T follicular helper cell (primary cell): ENCODE data around the gene ZNF318.

ENCODE experiments used
- DNase-seq: peaks from one replicate; pipeline ENCODE4 v3.0.0-alpha.2; 2020; ENCODE audit warnings: low read depth

Gene ZNF318

DNA sequence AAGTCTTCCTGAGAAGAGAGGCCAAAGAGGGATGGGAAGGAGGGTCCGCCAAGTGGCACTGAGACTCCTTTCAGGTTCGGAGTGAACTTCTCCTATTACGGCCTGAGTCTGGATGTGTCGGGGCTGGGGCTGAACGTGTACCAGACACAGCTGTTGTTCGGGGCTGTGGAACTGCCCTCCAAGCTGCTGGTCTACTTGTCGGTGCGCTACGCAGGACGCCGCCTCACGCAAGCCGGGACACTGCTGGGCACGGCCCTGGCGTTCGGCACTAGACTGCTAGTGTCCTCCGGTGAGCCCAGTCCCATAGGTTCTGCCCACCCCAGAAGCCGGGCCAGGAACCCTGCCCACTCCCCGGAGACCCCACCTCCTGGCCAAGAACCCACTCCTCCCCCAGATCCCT, 67.3 kb downstream of the ZNF318 start:
- no peak for DNase-seq

- no peak for DNase-seq
These were observed 68.2 kb downstream of the ZNF318 start for GRCh38 chr6:43301081-43301870.

- no peak for DNase-seq
These were observed 69.8 kb downstream of the ZNF318 start for GRCh38 chr6:43299338-43300293.

GRCh38 chr6:43298565-43299337, 70.7 kb downstream of the ZNF318 start:
- DNase-seq = no peak

DNA sequence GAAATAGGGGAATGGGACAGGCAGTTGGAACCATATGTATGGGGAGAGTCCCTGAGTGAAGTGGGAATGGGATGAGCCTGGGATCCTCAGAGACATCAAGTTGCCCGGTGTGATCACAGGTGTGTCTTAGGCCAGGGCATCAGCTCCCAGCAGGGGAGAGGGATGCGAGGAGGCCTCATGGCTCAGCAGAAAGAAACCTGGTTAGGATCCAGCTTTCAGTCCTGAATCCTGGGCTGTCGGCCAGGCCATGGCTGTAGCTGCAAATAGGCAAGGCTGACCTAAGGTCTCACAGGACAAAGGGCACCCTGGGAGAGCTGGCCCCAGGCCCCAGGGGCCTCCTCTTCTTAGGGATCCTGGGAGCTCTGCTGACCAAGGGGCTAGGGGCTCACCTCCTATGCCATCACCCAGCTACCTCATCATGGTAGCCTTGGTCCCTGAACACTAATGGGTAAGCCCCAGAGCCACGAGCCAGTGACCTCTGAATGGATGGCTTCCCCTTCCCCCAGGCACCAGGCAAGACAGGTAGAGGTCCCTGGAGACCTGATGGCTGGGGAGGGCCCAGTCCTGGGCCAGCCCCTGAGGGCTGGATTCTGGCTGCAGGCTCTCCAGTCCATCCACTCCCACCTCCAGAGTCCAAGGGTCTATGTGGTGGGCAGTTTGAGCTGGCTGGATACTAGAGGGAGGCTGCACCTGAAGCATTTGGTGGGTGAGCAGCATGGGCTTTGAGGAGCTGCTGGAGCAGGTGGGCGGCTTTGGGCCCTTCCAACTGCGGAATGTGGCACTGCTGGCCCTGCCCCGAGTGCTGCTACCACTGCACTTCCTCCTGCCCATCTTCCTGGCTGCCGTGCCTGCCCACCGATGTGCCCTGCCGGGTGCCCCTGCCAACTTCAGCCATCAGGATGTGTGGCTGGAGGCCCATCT, 71.5 kb downstream of the ZNF318 start, which contains the start of gene SLC22A7:
TSS of gene SLC22A7 (plus strand) at position 617 of the 921 bp plus-strand sequence. CDS start at position 716, 99 bp downstream.
- DNase-seq = no peak

- DNase-seq = no peak
These were observed 72.5 kb downstream of the ZNF318 start for GRCh38 chr6:43296780-43297497.

DNA sequence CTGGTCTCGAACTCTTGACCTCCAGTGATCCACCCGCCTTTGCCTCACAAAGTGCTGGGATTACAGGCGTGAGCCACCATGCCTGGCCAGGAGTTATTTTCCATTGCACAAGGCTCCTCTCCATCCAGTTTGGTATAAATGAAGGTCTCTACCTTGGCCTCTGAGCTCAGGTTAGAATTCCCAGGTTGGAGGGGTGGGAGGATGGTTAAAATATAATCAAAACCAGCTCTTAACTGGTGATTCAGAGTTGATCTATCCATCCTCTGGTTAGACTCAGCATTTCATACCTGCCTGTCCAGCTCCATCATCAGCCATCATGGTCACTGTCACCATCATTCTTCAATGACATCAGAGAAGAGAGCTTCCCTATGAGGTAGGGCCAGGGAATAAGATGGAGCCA, 74.0 kb downstream of the ZNF318 start:
- DNase-seq = no peak

DNA sequence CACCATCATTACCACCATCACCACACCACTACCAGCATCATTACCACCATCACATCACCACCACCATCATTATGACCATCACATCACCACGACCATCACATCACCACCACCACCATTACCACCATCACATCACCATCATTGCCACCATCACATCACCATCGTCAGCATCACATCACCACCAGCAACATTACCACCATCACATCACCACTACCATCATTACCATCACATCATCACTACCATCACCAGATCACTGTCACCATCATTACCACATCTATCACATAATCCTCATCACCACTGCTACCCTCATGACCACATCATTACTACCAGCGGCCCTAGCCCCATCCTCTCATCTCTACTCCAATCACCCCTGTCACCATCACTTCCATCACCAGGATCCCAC, 74.9 kb downstream of the ZNF318 start:
- DNase-seq = no peak

DNA sequence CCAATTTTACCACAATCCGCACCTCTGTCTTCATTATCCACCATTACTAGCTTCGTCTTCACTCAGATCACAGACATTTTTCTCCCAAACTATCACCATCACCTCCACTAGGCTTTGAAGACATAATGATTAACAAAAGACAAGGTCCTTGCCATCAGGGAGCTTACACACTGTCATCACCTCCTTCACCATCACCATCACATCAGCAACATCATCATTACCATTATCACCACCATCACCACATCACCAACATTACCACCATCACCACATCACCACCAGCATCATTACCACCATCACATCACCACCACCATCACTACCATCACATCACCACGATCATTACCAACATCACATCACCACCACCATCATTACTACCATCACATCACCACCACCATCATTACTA, 75.7 kb downstream of the ZNF318 start:
- DNase-seq = no peak

GRCh38 chr6:43292763-43293318, 76.6 kb downstream of the ZNF318 start:
- DNase-seq = no peak

- DNase-seq = no peak
These were observed 77.1 kb downstream of the ZNF318 start for GRCh38 chr6:43292341-43292740.

DNA sequence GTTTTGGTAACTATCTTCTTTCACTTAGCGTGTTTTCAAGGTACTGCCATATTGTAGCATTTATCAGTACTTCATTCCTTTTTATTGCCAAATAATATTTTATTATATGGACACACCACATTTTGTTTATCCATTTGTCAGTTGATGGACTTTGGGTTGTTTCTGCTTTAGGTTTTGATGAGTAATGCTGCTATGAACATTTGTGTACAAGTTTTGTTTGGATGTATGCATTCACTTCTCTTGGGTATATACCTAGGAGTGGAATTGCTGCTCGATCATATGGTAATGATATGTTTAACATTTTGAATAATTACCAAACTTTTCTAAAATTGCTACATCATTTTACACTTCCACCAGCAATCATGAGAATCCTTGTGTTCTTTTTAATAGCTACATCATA, 77.7 kb downstream of the ZNF318 start:
- DNase-seq = no peak

DNA sequence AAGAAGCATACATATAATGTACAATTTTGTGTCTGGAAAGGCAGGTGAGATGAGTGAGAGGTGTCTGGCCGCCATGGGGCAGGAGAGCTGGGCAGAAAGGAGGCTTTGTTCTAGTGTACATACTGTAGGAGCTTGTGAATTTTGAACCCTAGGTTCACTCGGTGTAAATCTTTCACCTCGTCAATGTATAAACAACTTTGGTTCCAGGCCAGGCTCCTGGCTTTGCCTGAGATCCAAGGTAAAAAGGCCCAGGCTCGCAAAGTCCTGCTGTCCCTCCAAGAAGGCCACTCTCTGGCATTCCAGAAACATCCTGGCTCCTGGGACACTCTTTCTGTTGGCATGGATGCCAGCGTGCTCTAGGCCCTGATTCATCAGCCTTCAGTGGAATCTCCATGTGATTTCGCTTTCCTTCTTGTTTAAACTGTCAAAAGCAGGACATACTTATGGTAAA, 78.5 kb downstream of the ZNF318 start:
- DNase-seq = no peak

DNA sequence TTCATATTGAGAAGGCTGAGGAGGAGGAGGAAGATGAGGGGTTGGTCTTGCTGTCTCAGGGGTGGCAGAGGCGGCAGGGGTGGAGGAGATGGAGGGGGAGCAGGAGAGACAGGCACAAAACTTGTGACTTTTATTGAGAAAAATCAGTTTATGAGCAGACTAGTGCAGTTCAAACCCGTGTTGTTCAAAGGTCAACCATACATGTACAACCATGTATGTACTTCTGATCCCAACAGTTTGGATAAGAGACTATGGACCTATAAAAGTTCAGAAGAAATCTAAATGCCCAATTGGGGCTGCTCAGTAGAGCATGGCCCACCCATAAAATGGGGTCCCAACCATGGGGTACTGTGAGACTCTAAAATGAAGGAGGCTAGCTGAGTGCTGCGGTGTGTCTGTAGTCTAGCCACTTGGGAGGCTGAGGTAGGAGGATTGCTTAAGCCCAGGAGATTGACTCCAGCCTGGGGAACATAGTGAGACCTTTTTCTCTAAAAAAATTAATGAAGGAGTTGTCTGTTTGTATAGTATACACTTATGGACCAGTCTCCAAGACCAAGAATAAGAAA, 79.0 kb downstream of the ZNF318 start:
- no peak for DNase-seq

DNA sequence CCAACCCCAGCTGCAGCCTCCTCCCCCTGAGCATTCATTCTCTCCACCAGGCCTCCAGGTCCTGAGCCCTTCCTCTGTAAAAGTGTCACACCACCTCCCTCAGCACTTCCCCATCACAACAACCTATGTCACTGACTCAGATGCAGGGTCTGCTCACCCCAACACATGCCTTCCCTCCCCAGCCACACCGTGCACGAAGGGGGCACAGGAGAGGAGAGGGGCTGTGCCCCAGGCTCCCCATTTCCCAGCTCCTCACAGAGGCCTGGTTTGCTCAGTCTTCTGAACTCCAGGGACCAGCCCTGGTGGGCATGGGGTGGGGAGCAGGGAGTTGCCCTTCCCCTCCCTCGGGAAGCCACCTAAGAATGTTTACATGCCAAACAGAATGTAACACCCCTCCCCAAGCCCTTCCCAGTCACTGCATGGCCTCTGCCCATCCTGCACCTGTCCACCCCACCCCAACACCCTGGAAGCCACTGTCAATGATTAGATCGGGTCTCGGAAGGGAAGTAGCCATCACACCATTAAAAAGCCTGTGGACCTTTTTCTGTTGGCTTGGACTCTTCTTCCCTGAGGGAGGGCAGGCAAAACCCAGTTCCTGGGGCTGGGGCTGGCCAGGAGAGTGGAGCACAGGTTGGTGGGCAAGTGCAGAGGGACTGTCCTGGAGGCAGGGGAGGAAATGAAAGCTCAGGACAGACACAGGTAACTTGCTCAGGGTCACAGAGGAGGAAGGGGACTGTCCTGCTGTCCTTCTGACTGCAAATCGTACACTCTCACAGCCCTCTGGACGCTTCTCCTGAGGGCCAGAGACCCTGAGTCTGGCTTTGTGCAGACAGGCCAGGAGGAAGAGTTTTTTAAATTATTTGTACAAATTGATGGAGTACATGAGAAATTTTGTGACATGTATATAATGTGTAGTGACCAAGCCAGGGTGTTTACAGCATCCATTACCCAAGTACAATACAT, 81.4 kb downstream of the ZNF318 start:
- DNase-seq = no peak

- no peak for DNase-seq
These were observed 82.3 kb downstream of the ZNF318 start for GRCh38 chr6:43286980-43287716.

DNA sequence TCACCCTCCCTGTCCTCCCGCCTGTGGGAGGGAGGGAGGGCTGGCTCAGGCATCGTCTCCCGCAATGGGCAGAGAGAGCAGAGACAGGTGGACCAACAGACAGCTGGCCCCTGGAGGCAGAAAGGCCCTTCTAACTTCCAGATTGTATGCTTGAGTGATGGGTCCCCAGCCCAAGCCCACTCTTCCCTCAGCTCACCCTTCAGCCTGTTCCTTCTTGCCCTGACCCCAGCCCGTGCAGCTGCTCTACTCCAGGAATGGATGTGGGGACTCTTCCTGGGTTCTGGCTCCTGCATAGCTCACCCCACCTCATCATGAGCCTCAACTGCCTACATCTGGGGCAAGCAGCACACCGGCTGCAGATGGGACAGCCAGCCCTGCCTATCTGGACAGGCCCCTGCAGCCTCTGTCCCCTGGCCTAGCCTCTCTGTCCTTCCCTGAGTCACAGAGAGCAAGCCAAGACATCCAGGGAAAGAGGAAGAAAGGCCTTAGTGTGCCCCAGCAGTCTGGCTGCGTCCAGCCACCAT, 82.9 kb downstream of the ZNF318 start:
- no peak for DNase-seq
